Stimulated activated naive B cell treated with anti-CD40 and anti-IgM and Interleukin-4, amounts not matched to agents 10 μg/mL and 1 μg/mL and 100 μg/mL, for 72 hours (primary cell): ENCODE data around the gene TCEAL9.
A peak's percentile ranks its signal among the peaks of the same experiment; 100 is the strongest.

Source experiments
- ATAC-seq, 2 donors: fragments of 150-1000 bp; cut with Tn5 transposase; replicated peaks; 2 replicates each; pipeline ENCODE4 v1.10.0; 2021; ENCODE audit warnings: moderate library complexity in 1 of 2
- DNase-seq: peaks from one replicate; pipeline ENCODE4 v3.0.0; 2021
- H3K27ac Mint-ChIP-seq: one replicate; pipeline ENCODE4 v1.8.0; 2022; ENCODE audit warnings: mild to moderate bottlenecking, mixed read lengths
- H3K27me3 Mint-ChIP-seq, 2 donors: one replicate each; pipeline ENCODE4 v1.8.0; 2022; ENCODE audit warnings: mixed read lengths in 2 of 2
- H3K36me3 Mint-ChIP-seq, 2 donors: one replicate each; pipeline ENCODE4 v1.8.0; 2022; ENCODE audit warnings: mixed read lengths in 2 of 2, mild to moderate bottlenecking in 1 of 2
- H3K4me1 Mint-ChIP-seq, 2 donors: one replicate each; pipeline ENCODE4 v1.8.0; 2022; ENCODE audit warnings: mixed read lengths in 2 of 2, mild to moderate bottlenecking in 1 of 2
- H3K4me3 Mint-ChIP-seq, 2 donors: one replicate each; pipeline ENCODE4 v1.8.0; 2022; ENCODE audit warnings: mild to moderate bottlenecking in 2 of 2, mixed read lengths in 2 of 2, moderate library complexity in 1 of 2
- H3K9me3 Mint-ChIP-seq, 2 donors: one replicate each; pipeline ENCODE4 v1.8.0; 2022; ENCODE audit warnings: mixed read lengths in 2 of 2, mild to moderate bottlenecking in 1 of 2

TCEAL9 gene

DNA sequence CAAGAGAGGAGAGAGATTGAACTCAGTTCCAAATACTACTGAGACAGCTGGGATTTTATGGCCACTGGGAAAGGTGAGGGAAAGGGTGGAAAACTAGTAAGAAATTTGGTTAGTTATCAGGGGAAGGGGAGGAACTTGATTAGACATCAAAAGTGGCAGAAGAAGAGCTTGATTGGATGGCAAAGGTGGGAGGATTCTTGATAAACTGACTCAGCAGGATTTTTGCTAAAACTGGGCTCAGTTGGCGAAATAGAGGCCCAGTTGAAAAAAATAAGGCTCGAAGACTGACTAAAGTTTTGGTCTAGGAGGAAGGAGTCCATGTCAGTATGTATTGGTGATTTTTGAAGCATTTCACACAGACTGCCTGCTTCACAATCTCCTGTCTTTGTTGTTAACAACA lies 30.0 kb downstream of the TCEAL9 start:
- DNase-seq, result no peak
- peaks cover 7 to 13% of the 10 kb centered on the region in 2 donors for H3K27me3 Mint-ChIP-seq
- H3K36me3 Mint-ChIP-seq, result no peaks in the 10 kb centered on the region
- H3K4me1 Mint-ChIP-seq, result no peaks in the 10 kb centered on the region
- no peak for ATAC-seq
- no peak overlapping the region for H3K4me3 Mint-ChIP-seq
- H3K27ac Mint-ChIP-seq, result no peak overlapping the region
- H3K9me3 Mint-ChIP-seq, result no peaks in the 10 kb centered on the region

DNA sequence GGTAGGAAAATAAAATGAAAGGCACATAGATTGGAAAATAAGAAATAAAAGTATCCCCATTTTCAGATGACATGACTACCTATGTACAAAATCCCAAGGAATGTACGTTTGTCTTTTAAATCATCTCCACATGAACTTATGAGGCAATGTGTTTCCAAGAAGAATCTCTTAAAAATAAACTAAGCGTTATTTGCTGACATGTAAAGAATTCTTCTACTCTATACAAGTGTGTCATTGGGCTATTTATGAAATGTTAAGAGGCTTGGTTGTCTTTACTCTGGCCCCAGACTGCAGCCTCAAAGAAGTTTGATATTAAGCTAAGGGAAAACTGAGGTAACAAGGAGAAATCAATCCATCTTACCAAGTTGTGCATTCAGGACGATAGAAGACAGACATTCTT lies 37.2 kb downstream of the TCEAL9 start:
- peaks cover 7 to 14% of the 10 kb centered on the region in 2 donors for H3K27me3 Mint-ChIP-seq

DNA sequence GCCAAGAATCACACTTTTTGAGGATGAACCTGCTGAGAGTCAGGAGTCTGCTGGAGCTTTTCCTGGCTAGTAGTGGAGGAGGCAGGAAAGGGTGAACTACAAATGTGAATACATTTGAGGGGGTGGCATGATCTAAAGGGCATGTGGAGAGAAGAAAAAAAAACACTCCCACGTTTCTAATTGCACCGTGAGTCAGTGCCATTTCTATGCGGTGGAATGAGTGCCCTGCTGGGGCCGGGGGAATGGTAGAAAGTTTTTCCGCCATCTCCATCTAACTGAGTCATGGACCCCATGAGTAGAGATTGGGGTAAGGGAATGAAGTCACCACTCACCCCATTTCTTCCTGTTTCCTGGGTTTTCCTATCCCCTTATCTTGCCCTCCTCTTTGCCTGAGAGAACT lies 39.9 kb downstream of the TCEAL9 start:
- Mint-ChIP-seq H3K4me3 (no peak overlapping the region), H3K4me1 (no peaks in the 10 kb centered on the region), H3K27me3 (peaks cover 0 to 11% of the 10 kb centered on the region in 2 donors), H3K27ac (no peak overlapping the region), H3K36me3 (no peaks in the 10 kb centered on the region), H3K9me3 (no peaks in the 10 kb centered on the region)
- ATAC-seq (no peak), DNase-seq (no peak)

More for the DNA sequence above, 37.2 kb downstream of the TCEAL9 start:
- no peaks in the 10 kb centered on the region for H3K4me1 Mint-ChIP-seq
- ATAC-seq, result no peak
- no peak overlapping the region for H3K4me3 Mint-ChIP-seq
- H3K9me3 Mint-ChIP-seq, result no peaks in the 10 kb centered on the region
- no peak for DNase-seq
- no peaks in the 10 kb centered on the region for H3K36me3 Mint-ChIP-seq
- H3K27ac Mint-ChIP-seq, result no peak overlapping the region

DNA sequence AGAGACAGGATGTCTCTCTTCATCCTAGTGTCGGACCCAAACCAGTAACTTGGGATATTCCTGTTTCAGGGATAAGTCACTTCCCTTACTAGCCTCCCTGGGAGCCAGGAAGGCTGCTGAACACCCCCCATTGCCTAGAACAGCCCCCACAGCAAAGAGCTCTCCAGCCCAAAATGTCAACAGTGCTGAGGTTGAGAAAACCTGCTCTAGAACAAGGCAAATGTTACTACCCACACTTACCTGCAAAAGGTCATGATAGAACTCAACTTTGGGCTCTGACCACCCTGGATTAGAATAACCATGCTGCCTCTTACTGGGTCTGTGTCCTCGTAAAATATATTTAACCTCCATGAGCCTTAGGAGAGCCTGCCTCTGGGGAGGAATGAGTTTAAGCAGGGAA lies 40.4 kb downstream of the TCEAL9 start:
- ATAC-seq, result no peak
- Mint-ChIP-seq H3K27me3 (peaks cover 0 to 12% of the 10 kb centered on the region in 2 donors), H3K4me3 (no peak overlapping the region), H3K4me1 (no peaks in the 10 kb centered on the region), H3K27ac (no peak overlapping the region), H3K9me3 (no peaks in the 10 kb centered on the region), H3K36me3 (no peaks in the 10 kb centered on the region)
- no peak for DNase-seq

DNA sequence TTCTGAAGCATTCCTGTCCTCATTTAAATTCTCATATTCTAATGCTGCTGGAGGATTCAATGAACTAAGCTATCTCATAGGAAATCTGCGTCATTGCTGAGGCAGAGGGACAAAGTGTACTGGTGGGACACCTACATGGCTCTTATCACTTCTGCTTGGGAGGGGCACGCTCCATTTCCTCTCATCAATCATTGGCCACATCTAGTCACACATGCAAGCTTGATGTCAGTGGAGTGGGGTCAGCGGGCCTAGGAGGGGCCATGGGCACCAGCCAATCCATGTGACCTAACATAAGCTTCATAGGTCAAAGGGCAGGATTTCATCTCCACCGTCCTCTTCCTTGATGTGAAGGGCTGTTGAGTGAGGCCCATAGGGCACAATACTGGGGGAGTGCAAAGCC lies 41.4 kb downstream of the TCEAL9 start:
- Mint-ChIP-seq H3K4me1 (no peaks in the 10 kb centered on the region), H3K27me3 (peaks cover 0 to 17% of the 10 kb centered on the region in 2 donors), H3K4me3 (no peak overlapping the region), H3K36me3 (no peaks in the 10 kb centered on the region), H3K9me3 (no peaks in the 10 kb centered on the region), H3K27ac (no peak overlapping the region)
- DNase-seq (no peak), ATAC-seq (no peak)

DNA sequence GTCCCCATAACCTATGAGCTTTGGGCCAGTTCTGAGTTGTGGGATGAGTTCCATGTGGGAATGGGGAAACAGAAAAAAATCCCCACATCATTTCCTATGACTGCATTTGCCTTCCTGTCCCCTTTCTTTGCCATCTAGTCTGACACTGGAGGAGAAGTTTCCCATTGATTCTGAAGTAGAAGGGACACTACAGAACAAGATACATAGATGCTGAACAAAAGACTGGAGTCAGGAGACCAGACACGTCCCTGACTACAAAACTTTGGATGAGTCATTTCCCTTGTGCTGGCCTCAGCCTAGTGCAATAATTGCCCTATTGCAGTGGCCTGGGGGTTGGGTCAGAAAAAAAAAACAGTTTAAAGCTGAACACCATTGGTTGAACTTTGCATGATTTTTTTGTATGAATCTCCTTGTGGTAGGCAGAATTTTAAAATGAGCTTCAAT lies 42.1 kb downstream of the TCEAL9 start:
- Mint-ChIP-seq H3K4me1 (no peaks in the 10 kb centered on the region), H3K36me3 (no peaks in the 10 kb centered on the region), H3K27ac (no peak overlapping the region), H3K9me3 (no peaks in the 10 kb centered on the region), H3K27me3 (peaks cover 0 to 17% of the 10 kb centered on the region in 2 donors), H3K4me3 (no peak overlapping the region)
- ATAC-seq, result no peak
- no peak for DNase-seq

DNA sequence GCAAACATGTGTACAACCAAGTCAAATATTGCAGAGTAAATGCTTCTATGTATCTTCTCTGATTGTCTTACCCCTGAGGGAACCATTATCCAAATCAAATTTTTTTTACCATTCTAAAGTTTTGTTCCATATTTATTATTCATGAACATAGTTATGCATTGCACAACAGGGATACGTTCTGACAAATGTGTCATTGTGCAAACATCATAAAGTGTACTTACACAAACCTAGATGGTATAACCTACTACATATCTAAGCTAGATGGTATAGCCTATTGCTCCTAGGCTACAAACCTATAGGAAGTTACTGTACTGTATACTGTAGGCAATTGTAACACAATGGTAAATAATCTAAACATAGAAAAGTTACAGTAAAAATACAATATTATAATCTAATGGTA lies 43.4 kb downstream of the TCEAL9 start:
- Mint-ChIP-seq H3K9me3 (no peaks in the 10 kb centered on the region), H3K36me3 (no peaks in the 10 kb centered on the region), H3K27me3 (peaks cover 4 to 17% of the 10 kb centered on the region in 2 donors), H3K27ac (no peak overlapping the region), H3K4me3 (no peak overlapping the region), H3K4me1 (peaks cover 3 to 4% of the 10 kb centered on the region in 2 donors)
- ATAC-seq (no peak), DNase-seq (no peak)

DNA sequence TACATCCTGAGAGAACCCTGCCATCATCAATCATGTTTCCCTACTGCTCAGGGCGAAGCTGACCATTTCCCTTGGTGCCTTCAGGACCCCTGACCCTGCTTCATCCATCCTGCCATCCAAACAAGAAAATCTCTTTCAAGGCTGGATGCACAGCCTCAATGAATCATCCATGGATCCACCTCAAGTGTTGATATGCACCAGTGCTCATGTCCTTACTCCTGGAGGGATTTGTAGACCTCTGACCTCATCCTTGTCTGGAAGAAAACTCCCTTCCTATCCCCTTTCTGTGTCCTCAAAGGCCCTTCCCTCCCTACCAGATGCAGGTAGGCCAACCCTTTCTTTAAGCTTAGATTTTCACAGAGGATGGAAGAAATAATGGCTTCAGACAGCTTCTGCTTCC lies 44.6 kb downstream of the TCEAL9 start:
- Mint-ChIP-seq H3K4me1 (peaks cover 3 to 6% of the 10 kb centered on the region in 2 donors), H3K4me3 (no peak overlapping the region), H3K27ac (no peak overlapping the region), H3K27me3 (peaks cover 4 to 21% of the 10 kb centered on the region in 2 donors), H3K36me3 (no peaks in the 10 kb centered on the region), H3K9me3 (no peaks in the 10 kb centered on the region)
- DNase-seq, result no peak
- ATAC-seq, result no peak

DNA sequence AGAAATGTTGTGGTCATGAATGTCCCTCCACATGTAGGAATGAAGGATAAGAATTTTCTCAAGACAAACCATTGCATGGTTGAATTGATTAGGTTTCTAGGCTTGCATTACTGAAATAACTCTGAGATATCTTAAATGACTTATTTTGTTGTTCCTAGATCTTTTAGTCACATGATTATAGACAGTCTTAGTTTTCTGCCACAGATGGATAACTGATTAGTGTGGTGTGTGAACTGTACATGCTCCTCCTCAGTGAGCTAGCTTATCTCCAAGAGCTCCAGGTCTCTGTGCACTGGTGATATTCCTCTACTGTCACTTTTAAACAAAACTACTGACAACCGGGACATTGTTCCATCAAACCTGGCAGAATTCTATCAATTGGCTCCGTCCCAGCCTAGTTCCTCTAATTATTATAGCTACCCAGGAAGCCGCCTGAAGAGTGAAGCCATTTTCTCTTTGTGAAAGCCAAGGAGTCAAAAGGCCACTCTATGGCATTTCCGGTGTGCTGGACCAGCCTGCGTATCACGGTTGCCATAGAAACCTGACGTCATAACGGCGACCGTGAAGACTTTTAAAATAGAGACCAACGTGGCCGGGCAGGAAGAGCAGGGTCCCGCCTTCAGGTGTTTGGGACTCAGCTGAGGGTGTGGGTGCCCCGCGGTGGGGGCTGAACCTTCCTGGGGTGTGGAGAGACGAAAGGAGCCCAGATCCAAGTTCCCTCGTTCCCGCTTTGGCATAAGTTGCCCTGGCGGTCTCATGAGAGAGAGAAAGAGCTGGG lies 48.1 kb downstream of the TCEAL9 start:
- Mint-ChIP-seq H3K27ac (peak overlapping the region; percentile 91), H3K9me3 (no peaks in the 10 kb centered on the region), H3K4me1 (peaks cover 3 to 6% of the 10 kb centered on the region in 2 donors), H3K27me3 (peaks cover 4 to 12% of the 10 kb centered on the region in 2 donors), H3K4me3 (peak overlapping the region; percentile 86 to 90), H3K36me3 (peaks cover 0 to under 1% of the 10 kb centered on the region in 2 donors)
- ATAC-seq (peak; percentile 94 to 95), DNase-seq (peak; percentile 57)

DNA sequence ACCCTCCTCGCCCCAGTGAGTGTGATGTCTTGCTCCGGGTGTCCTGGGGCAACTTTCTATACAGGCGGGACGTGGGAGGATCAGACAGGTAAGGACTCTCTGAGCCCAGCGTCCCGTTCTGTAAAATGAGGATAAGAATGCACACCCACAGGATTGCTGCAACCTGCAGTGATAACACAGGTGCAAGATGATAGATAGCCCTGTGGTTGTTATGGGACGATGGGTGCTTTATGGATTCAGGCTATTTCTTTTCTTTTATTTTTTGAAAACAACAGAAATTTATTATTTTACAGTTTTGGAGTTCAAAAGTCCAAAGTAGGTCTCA lies 48.7 kb downstream of the TCEAL9 start:
- Mint-ChIP-seq H3K27ac (peak overlapping the region; percentile 91), H3K4me1 (peaks cover 3 to 6% of the 10 kb centered on the region in 2 donors), H3K27me3 (peaks cover 4 to 16% of the 10 kb centered on the region in 2 donors), H3K9me3 (no peaks in the 10 kb centered on the region), H3K36me3 (peaks cover 3 to 5% of the 10 kb centered on the region in 2 donors), H3K4me3 (peak overlapping the region; percentile 86 to 90)
- ATAC-seq, result peak in 1 of 2 donors; percentile 53
- DNase-seq, result peak; percentile 4

DNA sequence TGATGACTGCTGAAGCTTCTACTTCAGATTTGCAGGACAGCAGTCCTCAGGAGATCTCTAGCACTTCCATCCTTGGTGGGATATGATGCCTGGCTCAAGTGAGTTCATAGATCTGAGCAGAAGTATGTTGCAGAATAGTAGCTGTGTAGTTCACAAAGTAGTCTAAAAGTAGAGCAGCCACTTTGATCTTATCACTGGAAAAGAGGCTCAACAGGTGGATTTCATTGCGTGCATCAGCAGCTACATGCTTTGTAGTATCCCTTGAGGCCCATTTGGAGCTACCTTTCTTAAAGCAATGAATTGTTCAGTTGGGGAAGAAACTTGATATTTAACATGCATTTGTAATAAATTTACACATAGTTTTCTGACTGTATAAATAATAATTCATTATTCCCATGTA lies 50.0 kb downstream of the TCEAL9 start:
- no peak for DNase-seq

DNA sequence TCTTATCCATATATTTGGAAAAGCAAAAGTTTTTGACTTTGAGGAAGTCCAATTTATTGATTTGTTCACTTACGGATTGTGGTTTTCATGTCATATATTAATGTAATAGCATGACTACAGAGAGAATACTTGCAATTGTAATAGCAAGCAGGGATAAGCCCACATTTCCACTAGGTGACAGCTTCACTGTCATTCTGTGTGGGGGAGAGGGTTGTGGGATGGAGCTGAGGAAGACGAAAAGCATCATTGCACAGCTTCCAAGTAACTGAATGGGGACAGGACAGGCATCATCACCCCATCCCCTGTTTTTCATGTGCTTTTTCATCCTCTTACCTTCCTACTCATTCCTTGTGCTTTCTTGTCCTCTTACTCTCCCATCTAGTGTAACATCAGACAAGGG lies 51.5 kb downstream of the TCEAL9 start:
- H3K4me3 Mint-ChIP-seq, result no peak overlapping the region
- DNase-seq, result no peak
- H3K4me1 Mint-ChIP-seq, result peaks cover 3 to 6% of the 10 kb centered on the region in 2 donors
- peaks cover 4 to 13% of the 10 kb centered on the region in 2 donors for H3K27me3 Mint-ChIP-seq
- no peak overlapping the region for H3K27ac Mint-ChIP-seq
- no peak for ATAC-seq
- H3K36me3 Mint-ChIP-seq, result peaks cover 5 to 6% of the 10 kb centered on the region in 2 donors
- H3K9me3 Mint-ChIP-seq, result peaks cover 0 to 4% of the 10 kb centered on the region in 2 donors

More for the DNA sequence above, 50.0 kb downstream of the TCEAL9 start:
- Mint-ChIP-seq H3K27ac (no peak overlapping the region), H3K4me1 (peaks cover 3 to 6% of the 10 kb centered on the region in 2 donors), H3K9me3 (peaks cover 0 to 4% of the 10 kb centered on the region in 2 donors), H3K36me3 (peaks cover 5 to 6% of the 10 kb centered on the region in 2 donors), H3K27me3 (peaks cover 4 to 17% of the 10 kb centered on the region in 2 donors), H3K4me3 (no peak overlapping the region)
- ATAC-seq, result no peak
